Activated CD4-positive, CD25-positive, alpha-beta regulatory T cell treated with anti-CD3 and anti-CD28 coated beads, Interleukin-2, amount 50 U/mL, for 72 hours (primary cell): ENCODE data around the gene CEACAM16.
A peak's percentile ranks its signal among the peaks of the same experiment; 100 is the strongest.
"Not testable (repeated sequence)": the region's sequence is repeated elsewhere in the genome, so short reads cannot be mapped to it uniquely, and the experiment has no call there.

Source experiments
- DNase-seq: peaks from one replicate; pipeline ENCODE4 v3.0.0; 2021

The CEACAM16 gene, protein sequence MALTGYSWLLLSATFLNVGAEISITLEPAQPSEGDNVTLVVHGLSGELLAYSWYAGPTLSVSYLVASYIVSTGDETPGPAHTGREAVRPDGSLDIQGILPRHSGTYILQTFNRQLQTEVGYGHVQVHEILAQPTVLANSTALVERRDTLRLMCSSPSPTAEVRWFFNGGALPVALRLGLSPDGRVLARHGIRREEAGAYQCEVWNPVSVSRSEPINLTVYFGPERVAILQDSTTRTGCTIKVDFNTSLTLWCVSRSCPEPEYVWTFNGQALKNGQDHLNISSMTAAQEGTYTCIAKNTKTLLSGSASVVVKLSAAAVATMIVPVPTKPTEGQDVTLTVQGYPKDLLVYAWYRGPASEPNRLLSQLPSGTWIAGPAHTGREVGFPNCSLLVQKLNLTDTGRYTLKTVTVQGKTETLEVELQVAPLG

GRCh38 chr19:44698492-44699201 lies at the start of gene CEACAM16:
CEACAM16 (plus strand) TSS chr19:44699151; CDS start chr19:44701457, 2,306 bp downstream.
- DNase-seq = no peak

- no peak for DNase-seq
These were observed 49.3 kb upstream of the CEACAM16 start for GRCh38 chr19:44649578-44650145.

- no peak for DNase-seq
These were observed 45.6 kb upstream of the CEACAM16 start for GRCh38 chr19:44653343-44653742.

GRCh38 chr19:44653977-44654774 lies 44.8 kb upstream of the CEACAM16 start:
- peak; percentile 69 for DNase-seq

DNA sequence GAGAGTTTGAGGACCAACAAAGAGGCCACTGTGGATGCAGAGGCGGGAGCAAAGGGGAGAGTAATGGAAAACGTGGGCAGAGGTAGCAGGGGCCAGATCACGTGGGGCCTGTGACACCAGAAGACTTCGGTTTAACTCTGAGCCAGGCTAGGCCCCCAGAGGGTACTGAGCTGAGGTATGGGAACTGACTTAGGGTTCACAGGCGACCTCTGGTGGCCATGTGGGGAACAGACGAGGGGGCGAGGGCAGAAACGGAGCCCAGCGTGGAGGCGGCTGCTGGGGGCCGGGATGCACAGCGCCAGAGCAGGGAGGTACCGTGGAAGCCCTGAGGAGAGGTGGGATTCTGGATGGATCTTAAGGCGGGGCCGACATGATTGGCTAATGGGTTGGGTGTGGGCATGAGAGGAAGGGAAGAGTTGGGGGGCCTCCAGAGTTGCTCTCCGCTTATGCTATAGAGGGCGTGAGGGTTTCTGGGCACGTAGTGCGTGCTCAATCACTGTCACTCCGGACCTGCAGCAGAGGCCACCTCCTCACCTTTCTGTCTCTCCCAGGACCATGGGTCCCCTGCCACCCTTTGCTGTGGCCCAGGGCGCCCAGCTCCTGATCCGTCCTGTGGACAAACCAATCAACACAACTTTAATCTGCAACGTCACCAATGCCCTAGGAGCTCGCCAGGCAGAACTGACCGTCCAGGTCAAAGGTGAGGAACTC lies 41.6 kb upstream of the CEACAM16 start:
- peak; percentile 72 for DNase-seq

DNA sequence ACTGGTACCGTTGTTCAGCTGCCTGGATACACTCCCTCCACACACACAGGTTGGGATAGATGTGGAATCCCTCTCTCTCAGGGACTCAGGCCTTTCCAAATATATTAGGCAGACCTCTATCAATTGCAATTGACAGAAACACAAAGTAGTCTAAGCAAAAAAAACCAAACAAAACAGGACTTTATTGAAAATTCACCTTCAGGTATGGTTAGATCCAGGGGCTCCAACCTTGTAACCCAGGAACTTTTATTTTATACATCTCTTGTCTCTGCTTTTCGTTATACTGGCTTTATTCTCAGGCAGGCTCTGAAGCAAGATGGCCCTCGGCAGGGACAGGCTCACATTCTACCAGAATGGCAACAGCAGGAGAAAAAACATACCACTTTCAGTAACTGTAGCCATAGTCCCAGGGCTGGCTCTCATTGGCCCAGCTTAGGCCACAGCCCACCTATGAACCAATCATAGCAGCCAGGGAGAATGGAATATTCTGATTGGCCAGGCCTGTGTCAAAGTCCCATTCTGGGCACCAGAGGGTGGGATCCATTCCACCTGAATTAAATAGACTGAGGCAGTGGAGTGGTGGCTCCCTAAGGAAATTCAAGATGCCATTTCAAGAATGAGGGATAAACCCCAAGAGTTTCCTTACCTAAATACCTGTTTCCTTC lies 40.8 kb upstream of the CEACAM16 start:
- no peak for DNase-seq

DNA sequence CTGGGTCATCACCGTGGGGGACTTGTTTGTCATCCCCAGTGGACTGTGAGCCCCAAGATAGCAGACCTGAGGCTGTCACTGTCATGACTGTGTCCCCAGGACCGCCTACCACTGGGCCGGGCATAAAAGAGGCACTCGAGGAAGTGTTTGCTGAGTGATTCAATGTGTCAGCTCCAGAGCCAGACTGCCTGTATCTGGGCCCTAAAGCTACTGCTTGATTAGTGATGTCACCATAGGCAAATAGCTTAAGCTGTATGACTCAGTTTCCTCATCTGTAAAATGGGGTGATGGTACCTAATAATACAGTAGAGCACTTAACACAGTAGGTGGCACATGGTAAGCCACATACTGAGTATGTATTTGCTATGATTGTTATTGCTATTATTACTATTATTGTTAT lies 38.9 kb upstream of the CEACAM16 start:
- DNase-seq = no peak

DNA sequence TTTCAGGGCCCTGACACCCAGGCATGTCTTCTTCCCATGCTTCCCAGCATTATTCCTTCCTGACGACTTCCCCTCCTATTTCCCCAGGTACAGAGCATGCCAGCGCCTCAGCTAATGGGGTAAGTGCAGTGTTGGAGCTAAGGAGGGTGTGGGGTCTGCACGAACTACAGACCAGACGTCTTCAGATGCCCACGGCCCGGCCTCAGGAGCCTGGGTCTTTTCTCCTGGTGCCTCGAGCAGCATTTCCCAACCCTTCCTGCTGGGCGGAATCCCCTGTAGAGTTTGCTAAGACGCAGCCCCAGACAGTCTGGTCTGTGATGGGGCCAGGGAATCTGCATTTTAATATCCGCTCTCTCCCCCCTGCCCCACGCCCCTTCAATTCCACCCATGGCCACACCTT lies 37.7 kb upstream of the CEACAM16 start:
- DNase-seq = no peak

DNA sequence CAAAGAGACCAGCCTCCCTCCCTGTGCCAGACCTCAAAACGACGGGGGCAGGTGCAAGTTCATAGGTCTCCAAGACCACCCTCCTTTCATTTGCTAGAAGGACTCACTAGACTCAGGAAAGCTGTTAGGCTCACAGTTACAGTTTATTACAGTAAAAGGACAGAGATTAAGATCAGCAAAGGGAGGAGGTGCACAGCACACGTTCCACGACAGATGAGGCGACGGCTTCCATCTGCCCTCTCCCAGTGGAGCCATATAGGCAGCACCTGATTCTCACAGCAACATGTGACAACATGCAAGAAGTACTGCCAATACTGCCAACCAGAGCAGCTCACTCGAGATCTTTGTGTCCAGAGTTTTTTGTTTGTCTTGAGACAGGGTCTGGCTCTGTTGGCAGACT lies 37.0 kb upstream of the CEACAM16 start:
- DNase-seq = no peak

GRCh38 chr19:44662691-44663385 lies 36.1 kb upstream of the CEACAM16 start:
- DNase-seq = no peak

GRCh38 chr19:44663996-44664395 lies 35.0 kb upstream of the CEACAM16 start:
- no peak for DNase-seq

DNA sequence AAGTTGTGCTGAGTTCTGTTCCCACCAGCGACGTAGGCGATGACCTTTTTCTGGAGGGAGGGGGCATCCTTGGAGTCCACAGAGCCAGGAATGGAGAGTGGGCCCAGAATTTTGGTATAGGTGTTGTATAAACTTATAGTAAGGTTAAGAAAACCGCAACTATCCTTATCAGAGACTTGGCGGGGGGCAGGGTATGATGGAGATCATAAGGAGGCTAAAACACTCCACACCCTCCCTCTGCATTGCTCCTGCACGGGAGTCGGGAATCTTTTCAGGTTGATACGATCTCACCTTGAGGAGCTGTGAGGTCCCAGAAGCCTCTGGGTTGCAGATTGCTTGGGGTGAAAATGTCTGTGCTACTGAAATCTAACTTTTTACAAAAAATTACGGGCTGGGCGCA lies 34.0 kb upstream of the CEACAM16 start:
- no peak for DNase-seq

DNA sequence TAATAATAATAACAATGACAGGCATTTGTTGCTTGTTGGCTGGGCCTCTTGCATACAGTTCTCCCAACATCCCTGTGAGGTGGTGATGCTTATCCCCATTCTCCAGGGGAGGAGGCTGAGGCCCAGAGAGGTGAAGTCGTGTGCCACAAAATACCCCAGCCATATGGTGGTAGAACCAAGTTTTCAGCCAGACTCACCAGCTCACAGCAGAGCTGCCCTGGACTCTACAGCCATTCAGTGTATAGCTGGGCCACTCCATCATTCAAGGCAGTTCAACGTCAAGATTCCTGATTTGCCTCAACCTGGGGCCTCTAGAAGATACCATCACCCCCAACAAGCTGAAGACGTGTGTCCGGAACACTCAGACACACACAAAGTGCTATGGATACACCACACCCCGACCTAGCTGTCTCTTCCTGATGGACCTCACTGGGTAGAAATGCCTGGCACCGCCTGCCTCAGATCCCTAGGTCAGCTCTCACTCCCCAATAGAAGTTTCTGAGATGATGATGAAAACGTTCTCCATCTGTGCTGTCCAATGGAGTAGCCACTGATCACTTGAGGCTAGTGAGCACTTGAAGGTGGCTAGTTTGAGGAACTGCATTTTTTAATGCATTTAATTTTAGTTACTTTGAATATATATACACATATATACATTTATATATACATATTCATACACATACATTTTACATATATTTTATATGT lies 31.9 kb upstream of the CEACAM16 start:
- no peak for DNase-seq

DNA sequence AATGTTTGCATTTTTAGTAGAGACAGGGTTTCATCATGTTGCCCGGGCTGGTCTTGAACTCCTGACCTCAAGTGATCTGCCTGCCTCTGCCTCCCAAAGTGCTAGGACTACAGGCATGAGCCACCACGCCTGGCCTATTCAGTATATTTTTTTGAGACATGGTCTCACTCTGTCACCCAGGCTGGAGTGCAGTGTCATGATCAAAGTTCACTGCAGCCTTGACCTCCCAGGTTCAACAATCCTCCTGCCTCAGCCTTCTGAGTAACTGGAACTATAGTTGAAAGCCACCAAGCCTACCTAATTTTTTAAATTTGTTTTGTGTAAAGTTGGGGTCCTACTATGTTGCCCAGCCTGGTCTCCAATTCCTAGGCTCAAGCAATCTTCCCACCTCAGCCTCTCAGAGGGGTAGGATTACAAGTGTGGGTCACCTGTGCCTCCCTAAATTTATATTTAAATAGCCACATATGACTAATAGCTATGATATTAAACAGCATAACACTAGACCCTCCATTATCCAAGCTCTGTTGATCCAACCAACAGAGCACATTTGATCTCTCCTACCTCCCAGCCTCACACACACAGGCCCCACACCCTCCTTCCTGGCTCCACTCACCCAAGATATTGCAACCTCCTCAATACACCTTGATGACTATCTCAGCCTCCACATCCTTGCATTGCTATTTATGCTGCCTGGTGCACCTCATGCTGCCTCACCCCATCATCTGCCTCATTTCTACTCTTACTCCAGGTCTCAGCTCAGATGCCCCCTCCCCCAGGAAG lies 29.8 kb upstream of the CEACAM16 start:
- no peak for DNase-seq

GRCh38 chr19:44670027-44670426 lies 28.9 kb upstream of the CEACAM16 start:
- DNase-seq = not testable (repeated sequence)

DNA sequence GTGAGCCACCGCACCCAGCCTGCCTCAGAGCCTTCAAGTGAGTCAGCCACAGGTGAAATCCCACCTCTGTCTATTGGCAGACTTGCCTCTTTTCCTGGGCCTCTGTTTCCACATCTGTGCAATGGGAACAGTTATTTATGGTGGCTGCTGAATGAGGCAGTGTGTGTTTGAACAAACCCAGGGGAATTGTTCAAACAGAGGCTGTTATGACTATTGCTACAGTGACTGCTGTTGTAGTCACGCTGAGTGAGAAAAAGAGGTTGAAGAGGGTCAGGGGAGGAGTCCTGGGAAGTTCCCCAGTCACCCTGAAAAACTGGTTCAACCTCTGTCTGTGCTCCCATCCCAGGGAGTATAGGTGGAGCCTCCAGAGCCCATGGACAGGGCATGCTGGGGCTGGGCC lies 27.6 kb upstream of the CEACAM16 start, which contains the start of gene CEACAM19:
CEACAM19 (plus strand) TSS at position 83 of the 400 bp plus-strand sequence. CDS start 450 bp downstream, outside the sequence.
- DNase-seq = no peak

DNA sequence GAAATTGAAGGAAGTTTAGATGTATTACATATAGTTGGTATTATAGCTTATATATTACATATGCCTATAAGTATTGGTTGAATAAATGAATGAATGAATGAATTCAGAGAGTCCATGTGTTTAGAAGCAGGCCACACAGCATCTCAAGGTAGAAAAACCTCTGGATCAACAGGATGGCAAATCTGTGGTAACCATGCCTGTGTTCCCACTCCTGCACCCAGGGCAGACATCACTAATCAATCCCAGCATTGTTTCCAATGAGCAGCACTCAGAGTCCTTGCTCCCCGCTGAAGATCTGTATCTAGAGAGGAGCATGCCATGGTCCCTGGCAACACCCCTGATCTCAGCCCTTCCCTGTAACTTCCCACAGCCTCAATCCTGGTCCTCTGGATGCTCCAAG lies 26.7 kb upstream of the CEACAM16 start:
- no peak for DNase-seq

- DNase-seq = no peak
These were observed 25.4 kb upstream of the CEACAM16 start for GRCh38 chr19:44673510-44673909.

GRCh38 chr19:44675521-44675920 lies 23.4 kb upstream of the CEACAM16 start:
- no peak for DNase-seq
